Adrenal gland (tissue), 5 donors: ENCODE measurements around the gene PDCD7.

Source experiments
- POLR2A ChIP-seq, 2 donors: fragments of 450-650 bp; IDR thresholded peaks; one replicate each; pipeline ENCODE4 v1.6.1; 2017; ENCODE audit warnings: antibody characterized with exemption in 2 of 2, mild to moderate bottlenecking in 2 of 2, moderate library complexity in 1 of 2
- TF ChIP-seq, protein P1 (sequence below), 6 experiments: fragments of 450-650 bp in 4 of 6; fragments of 200-600 bp in 2 of 6; sonication (generic) in 1 of 6; IDR thresholded peaks; 1 replicate in 5 of 6; 2 replicates in 1 of 6; pipeline versions ENCODE4 v1.5.1 to v1.8.0; 2016 to 2021; ENCODE audit warnings: antibody characterized with exemption in 6 of 6, mild to moderate bottlenecking in 2 of 6, moderate library complexity in 1 of 6
- donor health status: DM: no; HTN: no; CAD: no.

DNA sequence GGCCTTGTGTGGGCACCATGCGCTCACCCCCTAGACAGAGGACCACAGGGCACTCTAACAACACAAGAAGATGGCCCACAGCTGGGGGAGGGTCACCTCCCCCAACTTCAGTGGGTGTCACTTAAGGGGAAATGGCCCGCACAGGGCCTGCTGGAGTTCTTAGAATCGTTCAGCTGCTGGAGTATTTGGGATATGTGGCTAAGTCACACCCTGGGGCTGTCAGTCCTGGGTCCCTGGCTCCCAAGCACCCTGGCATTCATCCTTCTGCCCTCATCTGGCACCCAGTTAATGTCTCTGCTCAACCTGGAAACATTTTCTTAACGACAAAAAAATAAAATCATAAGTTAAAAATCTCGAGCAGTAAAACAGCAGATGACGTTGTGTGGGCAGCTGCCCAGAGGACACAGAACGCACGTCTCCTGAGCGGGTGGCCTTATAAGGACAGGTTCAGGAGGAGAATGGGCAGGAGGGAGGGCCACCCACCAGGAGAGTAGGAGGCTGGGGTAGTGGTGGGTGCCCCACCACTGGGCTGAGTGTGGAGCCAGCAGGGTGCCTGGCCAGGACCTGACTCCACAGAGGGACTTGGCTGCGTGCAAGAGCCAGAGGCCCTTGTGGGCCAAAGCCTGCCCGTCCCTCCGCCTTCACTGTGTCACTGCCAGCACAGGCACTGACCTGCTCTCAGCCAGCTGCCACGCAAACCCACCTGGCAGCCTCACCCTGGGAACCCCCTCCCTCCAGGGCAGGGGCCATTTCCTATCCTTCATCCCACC is 45.5 kb downstream of the PDCD7 start:
- TF ChIP-seq, protein P1, sequence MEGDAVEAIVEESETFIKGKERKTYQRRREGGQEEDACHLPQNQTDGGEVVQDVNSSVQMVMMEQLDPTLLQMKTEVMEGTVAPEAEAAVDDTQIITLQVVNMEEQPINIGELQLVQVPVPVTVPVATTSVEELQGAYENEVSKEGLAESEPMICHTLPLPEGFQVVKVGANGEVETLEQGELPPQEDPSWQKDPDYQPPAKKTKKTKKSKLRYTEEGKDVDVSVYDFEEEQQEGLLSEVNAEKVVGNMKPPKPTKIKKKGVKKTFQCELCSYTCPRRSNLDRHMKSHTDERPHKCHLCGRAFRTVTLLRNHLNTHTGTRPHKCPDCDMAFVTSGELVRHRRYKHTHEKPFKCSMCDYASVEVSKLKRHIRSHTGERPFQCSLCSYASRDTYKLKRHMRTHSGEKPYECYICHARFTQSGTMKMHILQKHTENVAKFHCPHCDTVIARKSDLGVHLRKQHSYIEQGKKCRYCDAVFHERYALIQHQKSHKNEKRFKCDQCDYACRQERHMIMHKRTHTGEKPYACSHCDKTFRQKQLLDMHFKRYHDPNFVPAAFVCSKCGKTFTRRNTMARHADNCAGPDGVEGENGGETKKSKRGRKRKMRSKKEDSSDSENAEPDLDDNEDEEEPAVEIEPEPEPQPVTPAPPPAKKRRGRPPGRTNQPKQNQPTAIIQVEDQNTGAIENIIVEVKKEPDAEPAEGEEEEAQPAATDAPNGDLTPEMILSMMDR (IDR thresholded peaks at IDR 0.05), result no peak
- TF ChIP-seq POLR2A (IDR thresholded peaks at IDR 0.05), result no peak
